CD4-positive, alpha-beta T cell (primary cell): ENCODE measurements around the gene KRTAP4-8. TPM values are rescaled to one million over a fixed set of nuclear protein-coding genes. Genes with fewer than 3 reads are reported as not detected.
A peak's percentile ranks its signal among the peaks of the same experiment; 100 is the strongest.
"Not testable (repeated sequence)": the region's sequence is repeated elsewhere in the genome, so short reads cannot be mapped to it uniquely, and the experiment has no call there.

ENCODE experiments used
- ATAC-seq: fragments of 200-7000 bp; cut with Tn5 transposase; one replicate; pipeline ENCODE4 v1.10.0; 2022; ENCODE audit warnings: mild to moderate bottlenecking; ENCODE audit not compliant: poor library complexity
- CTCF ChIA-PET: fragments of 350-600 bp; sonication (Branson Sonifier 250); formaldehyde crosslinking; loops from one replicate; lab custom pipeline; 2021; ENCODE audit warnings: antibody characterized with exemption, inconsistent platforms; lab: Charles Lee
- POLR2A ChIA-PET: fragments of 350-600 bp; sonication (Branson Sonifier 250); formaldehyde crosslinking; loops from one replicate; lab custom pipeline; 2021; ENCODE audit warnings: antibody characterized with exemption, inconsistent platforms; lab: Charles Lee
- DNase-seq, 14 experiments: peaks; one replicate each; pipeline ENCODE4 v3.0.0-alpha.2; 2013 to 2020; ENCODE audit warnings: mixed read lengths in 2 of 14
- H3K27ac ChIP-seq, 2 donors: one replicate each; pipeline versions ENCODE4 v1.5.1 to v1.7.0; 2013; ENCODE audit warnings: low read length in 2 of 2, low read depth in 1 of 2, mild to moderate bottlenecking in 1 of 2
- H3K27me3 ChIP-seq, 2 experiments: 1 replicate in 1 of 2; 2 replicates in 1 of 2; pipeline versions ENCODE4 v1.6.1 to v1.7.0; 2013; ENCODE audit warnings: low read length in 2 of 2, control low read depth in 1 of 2, mild to moderate bottlenecking in 1 of 2, moderate library complexity in 1 of 2; ENCODE audit not compliant: insufficient read depth in 2 of 2, control insufficient read depth in 1 of 2
- H3K36me3 ChIP-seq: one replicate; pipeline ENCODE4 v1.6.1; 2013; ENCODE audit warnings: low read length, control low read depth; ENCODE audit not compliant: insufficient read depth
- H3K4me1 ChIP-seq: one replicate; pipeline ENCODE4 v1.6.1; 2013; ENCODE audit warnings: low read length, control low read depth; ENCODE audit not compliant: insufficient read depth
- H3K4me3 ChIP-seq: one replicate; pipeline ENCODE4 v1.5.1; 2013; ENCODE audit warnings: mild to moderate bottlenecking, low read length, moderate library complexity
- H3K9me3 ChIP-seq, 2 experiments: 1 replicate in 1 of 2; 2 replicates in 1 of 2; pipeline versions ENCODE4 v1.6.1 to v1.7.0; 2013; ENCODE audit warnings: low read length in 2 of 2, mild to moderate bottlenecking in 2 of 2, control low read depth in 1 of 2, moderate library complexity in 1 of 2; ENCODE audit not compliant: control insufficient read depth in 1 of 2, insufficient read depth in 1 of 2
- H3K27ac Mint-ChIP-seq: one replicate; pipeline ENCODE4 v1.8.0; 2020; ENCODE audit warnings: mixed read lengths
- H3K27me3 Mint-ChIP-seq: one replicate; pipeline ENCODE4 v1.8.0; 2021; ENCODE audit warnings: mixed read lengths
- H3K36me3 Mint-ChIP-seq: one replicate; pipeline ENCODE4 v1.8.0; 2021; ENCODE audit warnings: low read depth, mixed read lengths
- H3K4me1 Mint-ChIP-seq: one replicate; pipeline ENCODE4 v1.8.0; 2021; ENCODE audit warnings: low read depth, mixed read lengths
- H3K4me3 Mint-ChIP-seq: one replicate; pipeline ENCODE4 v1.8.0; 2020; ENCODE audit warnings: mild to moderate bottlenecking, mixed read lengths
- H3K9me3 Mint-ChIP-seq: one replicate; pipeline ENCODE4 v1.8.0; 2020; ENCODE audit warnings: mixed read lengths
- CTCF ChIP-seq: fragments of 200-600 bp; IDR thresholded peaks from one replicate; pipeline ENCODE4 v1.8.0; 2022; ENCODE audit warnings: antibody characterized with exemption, mild to moderate bottlenecking
- intact Hi-C, 2 experiments: fragments of 100-400 bp; cut with DNase I in 1 of 2; cut with micrococcal nuclease in 1 of 2; formaldehyde crosslinking; loops; one replicate each; pipeline versions ENCODE4 v1.15.1 to v1.9.0; 2023 to 2025; cut with DNase I, micrococcal nuclease
- total RNA-seq, 174 experiments: library from RNA in 2 of 174; stranded (reverse) in 2 of 174; gene quantifications; one replicate each; pipeline ENCODE4 v1.2.3 and lab custom pipeline; 2021 to 2026

KRTAP4-8 gene
- total RNA-seq, 2 experiments from 2014 or later, result not detected

GRCh38 chr17:41121742-41122141 lies 23.8 kb upstream of the KRTAP4-8 start:
- Mint-ChIP-seq H3K4me3 (no peak overlapping the region), H3K4me1 (peaks cover 71% of the 10 kb centered on the region), H3K27ac (no peak overlapping the region), H3K36me3 (no peaks in the 10 kb centered on the region), H3K9me3 (no peaks in the 10 kb centered on the region), H3K27me3 (no peaks in the 10 kb centered on the region)
- peaks cover 25% of the 10 kb centered on the region for H3K4me1 ChIP-seq
- ChIA-PET CTCF (no interaction called here), POLR2A (no interaction called here)
- no peak for TF ChIP-seq CTCF
- no peak for DNase-seq
- ATAC-seq, result no peak
- no peaks in the 10 kb centered on the region for H3K36me3 ChIP-seq
- no peaks in the 10 kb centered on the region for H3K9me3 ChIP-seq
- H3K27ac ChIP-seq, result no peak overlapping the region
- H3K4me3 ChIP-seq, result no peak overlapping the region
- intact Hi-C loops, result loop anchor here (5.0 kb wide), 4 partner anchors 186 to 541 kb away; partner anchors contain the start of gene KRTAP16-1 (in 1 of the 2)
- H3K27me3 ChIP-seq, result no peaks in the 10 kb centered on the region

GRCh38 chr17:41119696-41120690 lies 22.1 kb upstream of the KRTAP4-8 start:
- Mint-ChIP-seq H3K4me1 (peaks cover 60% of the 10 kb centered on the region), H3K4me3 (peak overlapping the region; percentile 62), H3K27ac (peak overlapping the region; percentile 80)
- H3K4me3 ChIP-seq, H3K36me3 ChIP-seq, H3K9me3 Mint-ChIP-seq, H3K27me3 Mint-ChIP-seq, H3K27ac ChIP-seq, H3K27me3 ChIP-seq, H3K36me3 Mint-ChIP-seq, H3K9me3 ChIP-seq: not testable (repeated sequence)
- intact Hi-C loops, result loop anchor here (1.0 to 5.0 kb wide), 5 partner anchors 187 to 542 kb away; partner anchors contain the start of gene KRTAP16-1 (in 1 of the 2)
- CTCF ChIA-PET, result interaction anchor here (0.7 kb wide), 1 partner anchor 214 kb away, joined by 3 read pairs; no protein-coding TSS in a partner anchor
- TF ChIP-seq CTCF, result peak; percentile 40
- DNase-seq (peak in 4 of 14 experiments; percentile 7 to 58 (median 36)), ATAC-seq (peak; percentile 93)
- peaks cover 16% of the 10 kb centered on the region for H3K4me1 ChIP-seq
- POLR2A ChIA-PET, result interaction anchor here (1.0 to 1.9 kb wide), 2 partner anchors 189 to 568 kb away, joined by 5 to 13 read pairs; partner anchors contain the start of genes EIF1 and KRTAP16-1

GRCh38 chr17:41118721-41119120 lies 20.8 kb upstream of the KRTAP4-8 start:
- no peaks in the 10 kb centered on the region for H3K27me3 ChIP-seq
- H3K27ac ChIP-seq, result no peak overlapping the region
- TF ChIP-seq CTCF, result no peak
- H3K4me1 Mint-ChIP-seq, result peaks cover 48% of the 10 kb centered on the region
- H3K9me3 Mint-ChIP-seq, result no peaks in the 10 kb centered on the region
- no peak overlapping the region for H3K4me3 ChIP-seq
- POLR2A ChIA-PET, result no interaction called here
- ATAC-seq, result no peak
- intact Hi-C loops, result no loop called here
- CTCF ChIA-PET, result no interaction called here
- H3K9me3 ChIP-seq, result no peaks in the 10 kb centered on the region
- no peaks in the 10 kb centered on the region for H3K36me3 Mint-ChIP-seq
- no peak overlapping the region for H3K4me3 Mint-ChIP-seq
- H3K4me1 ChIP-seq, result peaks cover 14% of the 10 kb centered on the region
- no peaks in the 10 kb centered on the region for H3K36me3 ChIP-seq
- no peaks in the 10 kb centered on the region for H3K27me3 Mint-ChIP-seq
- H3K27ac Mint-ChIP-seq, result no peak overlapping the region
- no peak for DNase-seq

- H3K36me3 Mint-ChIP-seq, H3K36me3 ChIP-seq, POLR2A ChIA-PET, DNase-seq, H3K27me3 ChIP-seq, H3K4me3 ChIP-seq, H3K4me1 ChIP-seq, ATAC-seq, H3K4me3 Mint-ChIP-seq, H3K9me3 Mint-ChIP-seq, intact Hi-C loops, H3K27ac ChIP-seq, CTCF ChIA-PET, H3K27me3 Mint-ChIP-seq, H3K9me3 ChIP-seq: not testable (repeated sequence)
- Mint-ChIP-seq H3K4me1 (peaks cover 42% of the 10 kb centered on the region), H3K27ac (peak within 1 kb of the TSS; percentile 21)
Observed at GRCh38 chr17:41117846-41118386, 20.0 kb upstream of the KRTAP4-8 start, which contains the start of gene KRTAP4-11. KRTAP4-11 (minus strand) TSS chr17:41118373; CDS start chr17:41118315, 58 bp downstream.
